Lung (tissue), 12 donors: ENCODE results near the gene XPR1. TPM values are rescaled to one million over a fixed set of nuclear protein-coding genes. Genes with fewer than 3 reads are reported as not detected.

Source experiments
- ATAC-seq: fragments of 200-7000 bp; cut with Tn5 transposase; one replicate; pipeline ENCODE4 v1.9.1; 2020; ENCODE audit warnings: moderate number of reproducible peaks; ENCODE audit not compliant: insufficient read depth, low FRiP score
- DNase-seq, 3 donors: peaks; one replicate each; pipeline ENCODE4 v3.0.0-alpha.2; 2013 to 2017
- H3K27ac ChIP-seq, 2 donors: one replicate each; pipeline ENCODE4 v1.5.1; 2013; ENCODE audit warnings: mild to moderate bottlenecking in 2 of 2, moderate library complexity in 2 of 2, control low read depth in 1 of 2, inconsistent platforms in 1 of 2, low read depth in 1 of 2, low read length in 1 of 2
- H3K27me3 ChIP-seq, 3 donors: one replicate each; pipeline ENCODE4 v1.5.1; 2013; ENCODE audit warnings: low read length in 2 of 3; ENCODE audit not compliant: control insufficient read depth in 3 of 3, insufficient read depth in 3 of 3
- H3K36me3 ChIP-seq, 4 donors: one replicate each; pipeline ENCODE4 v1.5.1; 2013; ENCODE audit warnings: low read length in 4 of 4, mild to moderate bottlenecking in 1 of 4, moderate library complexity in 1 of 4; ENCODE audit not compliant: control insufficient read depth in 4 of 4, insufficient read depth in 4 of 4
- H3K4me1 ChIP-seq, 5 donors: one replicate each; pipeline ENCODE4 v1.5.1; 2013; ENCODE audit warnings: low read length in 5 of 5, mild to moderate bottlenecking in 2 of 5, moderate library complexity in 1 of 5; ENCODE audit not compliant: control insufficient read depth in 5 of 5, insufficient read depth in 5 of 5
- H3K4me3 ChIP-seq: one replicate; pipeline ENCODE4 v1.5.1; 2013; ENCODE audit warnings: mild to moderate bottlenecking, control low read depth, moderate library complexity
- H3K9ac ChIP-seq, 2 donors: one replicate each; pipeline ENCODE4 v1.5.1; 2013; ENCODE audit warnings: low read length in 2 of 2, control low read depth in 1 of 2; ENCODE audit not compliant: insufficient read depth in 1 of 2
- H3K9me3 ChIP-seq, 4 donors: one replicate each; pipeline ENCODE4 v1.5.1; 2013; ENCODE audit warnings: low read length in 3 of 4, mild to moderate bottlenecking in 1 of 4, moderate library complexity in 1 of 4; ENCODE audit not compliant: control insufficient read depth in 4 of 4, insufficient read depth in 3 of 4
- WGBS, 2 donors: extraction: QIAGEN DNeasy Blood & Tissue Kit; methylation state at CpG; one replicate each; pipeline ENCODE4 v1.1.7; 2013; 5-methylcytosine and 5-hydroxymethylcytosine counted together
- polyA plus RNA-seq, 2 donors: library from polyadenylated mRNA; stranded (reverse); fragments of 200-250 nt; gene quantifications; one replicate each; pipeline ENCODE4 v1.2.1, GENCODE V29; 2013
- total RNA-seq, 2 donors: library from RNA; depleted of rRNA in 1 of 2; stranded (reverse); fragments of >200 nt in 1 of 2; gene quantifications; one replicate each; pipeline ENCODE4 v1.2.1, GENCODE V29; 2014 to 2021
- TF ChIP-seq, protein P1 (sequence below): IDR thresholded peaks from 2 replicates; pipeline ENCODE4 v1.5.1; 2012; ENCODE audit warnings: mild to moderate bottlenecking; ENCODE audit errors: control extremely low read depth, extremely low read depth
- donor health status: control.
- donor health status: control.
- donor health status: Bipolar disorder and iron deficiency.
- donor health status: healthy.
- donor health status: DM: yes; HTN: yes; CAD: no.

The XPR1 gene
- total and polyA plus RNA-seq, 4 donors: 7.4 to 44.0 (median 21.9) TPM

DNA sequence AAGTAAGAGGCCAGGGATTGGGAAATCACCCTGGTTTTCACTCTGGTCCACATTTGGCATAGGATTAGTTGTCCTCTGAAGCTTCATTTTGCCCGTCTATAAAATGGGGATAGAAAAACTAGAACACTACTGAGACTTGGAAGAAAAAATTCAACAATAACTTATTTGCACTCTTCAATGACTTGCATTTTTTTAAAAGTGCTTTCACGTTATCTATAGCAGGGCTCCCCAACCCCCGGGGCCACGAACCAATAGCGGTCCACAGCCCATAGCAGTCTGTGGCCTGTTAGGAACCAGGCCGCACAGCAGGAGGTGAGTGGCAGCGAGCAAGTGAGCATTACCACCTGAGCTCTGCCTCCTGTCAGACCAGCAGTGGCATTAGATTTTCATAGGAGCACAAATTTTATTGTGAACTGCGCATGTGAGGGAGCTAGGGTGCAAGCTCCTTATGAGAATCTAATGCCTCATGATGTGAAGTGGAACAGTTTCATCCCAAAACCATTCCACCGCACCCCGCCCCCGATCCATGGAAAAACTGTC lies 283.7 kb downstream of the XPR1 start:
- Histone ChIP-seq H3K9me3 (no peaks in the 10 kb centered on the region), H3K27ac (no peak overlapping the region), H3K36me3 (peaks cover 0 to 9% (median 7%) of the 10 kb centered on the region in 4 donors), H3K27me3 (no peaks in the 10 kb centered on the region), H3K4me3 (no peak overlapping the region), H3K9ac (no peak overlapping the region), H3K4me1 (peaks cover 0 to 18% (median 0%) of the 10 kb centered on the region in 5 donors)
- 92 to 94% methylated on average over 11 of the region's 11 CpGs for WGBS, 2 donors
- DNase-seq (no peak), ATAC-seq (no peak)
- TF ChIP-seq, protein P1, sequence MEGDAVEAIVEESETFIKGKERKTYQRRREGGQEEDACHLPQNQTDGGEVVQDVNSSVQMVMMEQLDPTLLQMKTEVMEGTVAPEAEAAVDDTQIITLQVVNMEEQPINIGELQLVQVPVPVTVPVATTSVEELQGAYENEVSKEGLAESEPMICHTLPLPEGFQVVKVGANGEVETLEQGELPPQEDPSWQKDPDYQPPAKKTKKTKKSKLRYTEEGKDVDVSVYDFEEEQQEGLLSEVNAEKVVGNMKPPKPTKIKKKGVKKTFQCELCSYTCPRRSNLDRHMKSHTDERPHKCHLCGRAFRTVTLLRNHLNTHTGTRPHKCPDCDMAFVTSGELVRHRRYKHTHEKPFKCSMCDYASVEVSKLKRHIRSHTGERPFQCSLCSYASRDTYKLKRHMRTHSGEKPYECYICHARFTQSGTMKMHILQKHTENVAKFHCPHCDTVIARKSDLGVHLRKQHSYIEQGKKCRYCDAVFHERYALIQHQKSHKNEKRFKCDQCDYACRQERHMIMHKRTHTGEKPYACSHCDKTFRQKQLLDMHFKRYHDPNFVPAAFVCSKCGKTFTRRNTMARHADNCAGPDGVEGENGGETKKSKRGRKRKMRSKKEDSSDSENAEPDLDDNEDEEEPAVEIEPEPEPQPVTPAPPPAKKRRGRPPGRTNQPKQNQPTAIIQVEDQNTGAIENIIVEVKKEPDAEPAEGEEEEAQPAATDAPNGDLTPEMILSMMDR: no peak

DNA sequence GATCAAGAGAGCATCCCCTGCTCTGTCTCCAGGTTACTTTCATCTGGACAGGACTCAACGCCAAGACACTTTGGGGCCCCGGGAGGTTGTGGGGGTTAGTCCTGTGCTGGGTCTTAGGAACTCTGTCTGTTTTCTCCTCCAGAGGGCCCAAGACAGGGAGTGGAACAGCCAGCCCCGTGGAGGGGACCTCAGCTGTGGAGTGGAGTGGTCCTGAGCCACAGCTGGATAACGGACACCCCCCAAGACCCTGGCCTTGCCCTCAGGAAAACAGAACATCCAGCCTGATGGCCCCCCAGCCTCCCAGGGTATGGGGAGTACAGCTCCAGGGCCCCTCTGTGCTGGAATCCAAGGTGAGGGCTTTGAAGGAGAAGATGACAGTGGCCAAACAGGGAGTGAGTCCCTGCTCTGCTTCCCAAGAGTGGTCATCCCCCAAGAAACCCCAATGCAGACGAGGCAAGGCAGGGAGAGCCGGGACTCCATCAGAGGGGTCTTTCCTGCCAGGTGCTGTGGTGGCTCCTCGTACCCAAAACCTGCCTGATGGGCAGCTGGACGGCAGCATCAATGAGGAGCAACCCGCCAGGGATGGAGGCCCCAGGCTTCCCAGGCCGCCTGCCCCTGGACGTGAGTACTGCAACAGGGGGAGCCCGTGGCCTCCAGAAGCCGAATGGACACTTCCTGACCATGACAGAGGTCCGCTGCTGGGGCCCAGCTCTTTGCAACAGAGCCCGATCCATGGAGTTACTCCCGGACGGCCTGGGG lies 284.4 kb downstream of the XPR1 start:
- no peaks in the 10 kb centered on the region for H3K9me3 ChIP-seq
- ATAC-seq (no peak), DNase-seq (no peak)
- no peak overlapping the region for H3K27ac ChIP-seq
- no peaks in the 10 kb centered on the region for H3K27me3 ChIP-seq
- peaks cover 0 to 13% (median 0%) of the 10 kb centered on the region in 5 donors for H3K4me1 ChIP-seq
- 90 to 95% methylated on average over 17 of the region's 17 CpGs for WGBS, 2 donors
- TF ChIP-seq, protein P1: no peak
- peaks cover 0 to 9% (median 7%) of the 10 kb centered on the region in 4 donors for H3K36me3 ChIP-seq
- H3K4me3 ChIP-seq: no peak overlapping the region
- H3K9ac ChIP-seq: no peak overlapping the region

DNA sequence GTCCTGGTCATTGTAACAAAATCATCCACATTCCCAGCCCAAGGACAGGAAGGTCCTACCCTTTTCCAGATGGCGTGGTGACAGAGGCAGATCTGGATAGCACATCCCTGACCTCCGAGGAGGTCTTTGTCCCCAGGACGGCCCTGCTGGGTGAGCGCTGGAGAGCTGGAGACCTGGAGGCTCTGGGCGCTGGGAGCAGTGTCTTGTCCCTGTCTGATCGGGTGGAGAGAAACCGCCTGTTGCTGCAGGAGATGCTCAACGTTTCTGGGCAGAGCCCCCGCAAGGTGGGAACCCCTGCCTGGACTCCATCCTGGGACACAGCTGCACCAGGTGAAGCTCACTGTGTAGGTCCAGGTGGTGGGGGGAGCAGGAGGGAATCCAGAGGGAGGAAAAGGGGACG lies 284.9 kb downstream of the XPR1 start:
- H3K36me3 ChIP-seq: peaks cover 0 to 9% (median 7%) of the 10 kb centered on the region in 4 donors
- H3K4me3 ChIP-seq: no peak overlapping the region
- whole genome bisulfite sequencing, 2 donors: 91 to 94% methylated on average over 9 to 10 of the region's 10 CpGs
- no peak overlapping the region for H3K9ac ChIP-seq
- no peak for ATAC-seq
- peaks cover 0 to 7% (median 0%) of the 10 kb centered on the region in 5 donors for H3K4me1 ChIP-seq
- no peaks in the 10 kb centered on the region for H3K9me3 ChIP-seq
- DNase-seq: no peak
- H3K27me3 ChIP-seq: no peaks in the 10 kb centered on the region
- TF ChIP-seq, protein P1: no peak
- H3K27ac ChIP-seq: no peak overlapping the region
